Hematopoietic multipotent progenitor cell treated with erythropoietin and hydrocortisone succinate and interleukin-3 and kit ligand, for 15 days (in vitro differentiated cells): Measurements from ENCODE around the gene TLK1.

Experiments used
- DNase-seq: peaks from one replicate; pipeline ENCODE4 v3.0.0-alpha.2; 2015; ENCODE audit warnings: low spot score

Gene TLK1

DNA sequence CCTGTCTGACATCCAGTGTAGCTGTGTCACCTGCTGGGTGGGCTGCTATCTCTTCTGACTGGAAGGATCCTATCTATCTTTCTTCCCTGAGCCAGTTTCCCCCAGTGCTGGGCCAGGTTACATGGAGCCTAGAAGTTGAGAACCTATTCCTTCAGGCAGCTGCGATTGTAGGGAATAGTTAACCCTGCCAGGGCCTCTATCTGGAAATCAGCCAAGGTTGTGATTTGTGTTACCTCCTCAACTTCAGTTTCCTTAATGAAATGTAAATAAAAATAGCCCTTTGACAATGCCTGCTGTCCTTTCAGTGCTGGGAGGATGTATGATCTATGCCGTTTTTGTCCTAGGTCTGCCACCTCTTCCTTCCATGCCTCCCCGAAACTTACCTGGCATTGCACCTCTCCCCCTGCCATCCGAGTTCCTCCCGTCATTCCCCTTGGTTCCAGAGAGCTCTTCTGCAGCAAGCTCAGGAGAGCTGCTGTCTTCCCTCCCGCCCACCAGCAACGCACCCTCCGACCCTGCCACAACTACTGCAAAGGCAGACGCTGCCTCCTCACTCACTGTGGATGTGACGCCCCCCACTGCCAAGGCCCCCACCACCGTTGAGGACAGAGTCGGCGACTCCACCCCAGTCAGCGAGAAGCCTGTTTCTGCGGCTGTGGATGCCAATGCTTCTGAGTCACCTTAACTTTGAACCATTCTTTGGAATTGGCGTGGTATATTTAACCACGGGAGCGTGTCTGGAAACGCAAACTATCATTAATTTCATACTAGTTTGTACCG is 195.1 kb downstream of the TLK1 start:
- DNase-seq: no peak

DNA sequence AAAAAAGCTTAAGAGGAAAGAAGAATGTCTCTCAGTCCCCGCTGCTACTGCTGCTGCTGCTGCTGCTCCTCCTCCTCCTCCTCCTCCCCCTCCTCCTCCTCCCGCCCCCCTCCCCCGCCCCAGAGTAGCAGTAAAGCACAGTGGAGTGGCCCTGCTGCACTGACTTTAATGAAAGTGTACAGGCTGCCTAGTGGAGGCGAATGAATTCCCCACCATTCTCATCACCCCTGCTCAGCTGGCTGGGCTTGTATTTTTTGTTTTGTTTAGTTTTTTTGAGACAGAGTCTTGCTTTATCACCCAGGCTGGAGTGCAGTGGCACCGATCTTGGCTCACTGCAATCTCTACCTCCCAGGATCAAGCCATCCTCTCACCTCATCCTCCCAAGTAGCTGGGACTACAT is 197.3 kb downstream of the TLK1 start:
- no peak for DNase-seq

- no peak for DNase-seq
These were observed 206.8 kb downstream of the TLK1 start for GRCh38 chr2:170953941-170954340.

DNA sequence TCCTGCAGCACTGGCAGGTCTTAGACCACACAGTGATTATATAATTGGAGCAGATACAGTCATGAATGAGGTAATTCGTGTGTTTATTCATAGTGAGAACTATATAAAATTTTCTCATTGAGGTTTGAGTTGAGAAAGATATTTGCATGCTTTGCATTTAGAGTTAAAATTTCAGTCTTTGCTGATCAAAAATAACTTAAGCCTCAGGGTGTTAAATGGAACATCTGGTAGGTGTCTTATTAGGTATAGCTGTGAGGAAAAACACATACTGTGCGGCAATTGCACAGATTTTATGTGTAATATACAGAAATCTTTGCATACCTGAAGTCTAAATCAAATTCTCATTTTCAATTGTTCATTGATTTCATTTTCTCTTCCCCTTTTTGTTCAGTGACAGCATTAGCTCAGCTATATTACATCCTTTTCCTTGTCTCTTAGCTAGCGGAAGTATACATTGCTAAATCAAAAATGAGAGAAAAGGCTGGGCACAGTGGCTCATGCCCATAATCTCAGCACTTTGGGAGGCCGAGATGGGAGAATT is 210.4 kb downstream of the TLK1 start:
- no peak for DNase-seq

DNA sequence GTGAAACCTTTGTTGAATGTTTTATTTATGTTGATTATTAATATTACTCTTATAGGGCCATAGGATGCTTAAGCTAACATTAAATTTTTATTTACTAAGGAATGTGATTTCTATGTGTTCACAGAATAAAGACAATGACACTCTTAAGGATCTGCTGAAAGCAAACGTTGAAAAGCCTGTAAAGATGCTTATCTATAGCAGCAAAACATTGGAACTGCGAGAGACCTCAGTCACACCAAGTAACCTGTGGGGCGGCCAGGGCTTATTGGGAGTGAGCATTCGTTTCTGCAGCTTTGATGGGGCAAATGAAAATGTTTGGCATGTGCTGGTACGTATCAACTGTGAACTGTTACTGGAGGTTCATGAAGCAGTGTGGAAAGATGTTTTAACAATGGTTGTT is 211.3 kb downstream of the TLK1 start:
- no peak for DNase-seq

DNA sequence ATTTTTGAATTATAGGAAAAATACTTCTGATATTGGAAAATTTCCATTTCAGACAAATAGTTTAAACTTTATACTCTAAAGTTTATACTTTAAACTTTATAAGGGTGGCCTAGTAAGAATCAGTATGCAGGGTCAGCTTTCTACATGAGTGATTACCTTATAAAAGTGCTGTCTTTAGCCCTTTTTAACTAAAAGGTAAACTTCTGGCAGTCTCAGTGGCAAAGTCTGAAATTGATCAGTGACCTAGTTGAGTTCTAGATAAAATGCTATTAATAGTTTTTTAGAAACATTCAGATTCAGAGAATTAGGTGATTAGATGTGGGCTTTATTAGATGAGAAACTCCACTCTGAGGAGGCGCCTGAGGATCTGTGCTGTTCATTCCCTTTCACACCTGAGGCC is 216.1 kb downstream of the TLK1 start:
- no peak for DNase-seq

DNA sequence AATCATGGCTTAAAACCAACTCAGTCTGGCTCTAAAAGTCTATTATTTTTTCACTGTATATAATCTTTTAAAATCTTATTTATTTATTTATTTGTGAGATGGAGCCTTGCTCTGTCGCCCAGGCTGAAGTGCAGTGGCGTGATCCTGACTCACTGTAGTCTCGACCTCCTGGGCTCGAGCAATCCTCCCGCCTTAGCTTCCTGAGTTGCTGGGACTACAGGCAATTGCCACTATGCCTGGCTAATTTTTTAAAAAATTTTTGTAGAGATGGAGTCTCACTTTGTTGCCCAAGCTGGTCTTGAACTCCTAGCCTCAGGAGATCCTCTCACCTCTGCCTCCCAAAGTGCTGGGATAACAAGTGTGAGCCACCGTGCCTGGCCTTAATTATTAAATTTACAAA is 217.1 kb downstream of the TLK1 start:
- no peak for DNase-seq

DNA sequence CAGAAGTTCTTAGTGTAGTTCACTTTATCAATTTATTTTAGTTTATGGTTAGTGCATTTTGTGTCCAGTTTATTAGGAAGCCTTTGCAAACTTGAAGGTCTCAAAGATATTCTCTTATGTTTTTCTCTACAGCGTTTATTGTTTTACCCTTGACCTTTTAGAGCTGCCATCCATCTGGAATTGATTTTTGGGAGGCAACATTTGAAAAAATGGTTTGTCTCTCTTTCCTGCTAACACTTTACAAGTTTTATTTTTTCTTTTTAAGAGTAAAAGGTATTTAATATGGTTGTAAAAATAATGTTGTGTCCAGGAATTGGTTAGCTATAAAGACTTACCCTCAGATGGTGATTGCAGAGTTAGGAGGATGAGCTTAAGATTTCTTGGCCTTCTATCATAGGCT is 217.7 kb downstream of the TLK1 start:
- DNase-seq: no peak

- no peak for DNase-seq
These were observed 218.1 kb downstream of the TLK1 start for GRCh38 chr2:170942615-170943014.
